Colonic mucosa (tissue), 4 donors: ENCODE results near the gene MFSD2A. TPM values are rescaled to one million over a fixed set of nuclear protein-coding genes. Genes with fewer than 3 reads are reported as not detected.

ENCODE experiments used
- DNase-seq: peaks from one replicate; pipeline ENCODE4 v3.0.0-alpha.2; 2020
- H3K27ac ChIP-seq: fragments of 200-600 bp; one replicate; pipeline ENCODE4 v1.8.0; 2021
- H3K27me3 ChIP-seq: fragments of 200-600 bp; one replicate; pipeline ENCODE4 v1.8.0; 2021
- H3K36me3 ChIP-seq: fragments of 200-600 bp; one replicate; pipeline ENCODE4 v1.8.0; 2021
- H3K4me1 ChIP-seq: fragments of 200-600 bp; one replicate; pipeline ENCODE4 v1.8.0; 2021; ENCODE audit warnings: mild to moderate bottlenecking
- H3K4me3 ChIP-seq: fragments of 200-600 bp; one replicate; pipeline ENCODE4 v1.8.0; 2021
- H3K9ac ChIP-seq, 2 donors: one replicate each; pipeline ENCODE4 v1.7.0; 2013; ENCODE audit warnings: control low read depth in 2 of 2, low read depth in 2 of 2, low read length in 2 of 2
- H3K9me3 ChIP-seq: fragments of 200-600 bp; one replicate; pipeline ENCODE4 v1.8.0; 2021
- CTCF ChIP-seq: fragments of 200-600 bp; IDR thresholded peaks from one replicate; pipeline ENCODE4 v1.8.0; 2022; ENCODE audit warnings: antibody characterized with exemption, mild to moderate bottlenecking
- intact Hi-C: fragments of 100-400 bp; cut with DNase I; formaldehyde crosslinking; loops from one replicate; pipeline ENCODE4 v1.14.1; 2022
- total RNA-seq, 2 donors: library from RNA; stranded (reverse); fragmentation: NEBNext Ultra II Directional in 1 of 2; extraction: Animal tissue kit (Norgen Biotek cat#: 25700) in 1 of 2; gene quantifications; one replicate each; pipeline ENCODE4 v1.2.1, GENCODE V29; 2021
- donor health status: healthy.
- donor health status: DM: no; HTN: no; CAD: no.
- donor health status: DM: no; HTN: no; CAD: no.

Gene MFSD2A
- total RNA-seq, 2 donors from 2014 or later = 15.6 to 27.2 TPM

DNA sequence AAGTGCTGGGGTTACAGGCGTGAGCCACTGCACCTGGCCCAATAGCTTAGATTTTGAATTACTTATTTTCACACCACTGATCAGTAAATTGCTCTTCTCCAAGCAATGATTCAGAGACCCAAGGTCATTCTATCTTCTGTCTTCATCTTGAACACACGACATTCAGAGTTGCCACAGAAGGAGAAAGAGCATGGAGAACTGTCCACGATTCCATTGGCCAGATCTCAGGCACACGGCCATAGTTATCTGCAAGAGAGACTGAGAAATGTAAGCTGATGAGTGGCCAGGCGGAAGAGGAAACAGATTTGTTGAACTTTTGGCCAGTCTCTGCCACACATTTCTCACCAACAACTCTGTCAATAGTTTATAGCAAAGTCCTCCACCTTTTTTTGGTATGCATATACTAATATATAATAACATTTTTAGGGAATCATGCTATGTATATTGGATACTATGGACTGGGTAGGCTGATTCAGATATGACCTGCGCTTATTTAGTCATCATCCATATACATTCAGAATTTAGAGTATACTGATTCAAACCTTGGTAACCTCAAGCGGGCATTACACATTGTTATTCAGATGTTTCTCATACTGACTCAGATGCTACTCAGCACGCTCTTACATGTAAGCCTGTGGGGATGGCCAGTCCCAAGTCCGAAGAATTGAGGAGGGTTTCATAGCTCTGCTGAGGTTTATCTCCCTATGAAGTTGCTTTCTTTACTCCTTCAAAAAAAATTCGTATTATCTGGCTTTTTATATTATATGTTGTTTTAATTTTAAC is 60.1 kb downstream of the MFSD2A start:
- DNase-seq = no peak

DNA sequence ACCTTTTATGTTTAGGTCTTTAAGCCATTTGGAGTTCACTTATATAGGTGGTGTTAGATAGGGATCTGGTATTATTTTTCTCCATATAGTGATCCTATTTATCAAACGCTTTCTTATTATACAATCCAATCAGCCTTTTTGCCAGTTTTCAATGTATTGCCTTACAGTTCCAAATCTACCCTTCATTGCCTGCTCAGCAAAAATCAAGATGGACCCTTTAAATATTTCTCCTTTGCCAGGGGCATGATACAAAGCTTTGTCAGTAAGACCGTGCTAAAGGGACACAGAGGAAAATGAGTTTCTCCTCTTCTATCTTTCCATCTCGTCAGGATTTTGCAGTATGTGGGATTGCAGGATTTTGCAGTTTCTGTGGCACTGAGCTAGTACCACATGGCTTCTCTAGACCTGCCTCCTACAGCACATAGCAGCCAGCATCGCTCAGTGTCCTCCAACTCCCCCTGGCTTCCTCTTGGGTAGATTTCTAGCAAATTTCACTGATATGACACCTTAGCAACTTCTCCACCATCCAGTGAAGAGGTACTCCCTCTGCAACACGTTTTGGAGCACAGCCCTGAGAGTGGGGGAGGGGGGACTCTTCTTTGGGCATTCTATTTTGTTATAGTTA is 63.1 kb downstream of the MFSD2A start:
- no peak for DNase-seq
- TF ChIP-seq CTCF = no peak
- Histone ChIP-seq H3K4me1 (no peaks in the 10 kb centered on the region), H3K9ac (no peak overlapping the region), H3K4me3 (no peak overlapping the region), H3K36me3 (no peaks in the 10 kb centered on the region), H3K9me3 (no peaks in the 10 kb centered on the region), H3K27ac (no peak overlapping the region), H3K27me3 (no peaks in the 10 kb centered on the region)
- intact Hi-C loops = no loop called here

More for the DNA sequence above, 60.1 kb downstream of the MFSD2A start:
- no peaks in the 10 kb centered on the region for H3K9me3 ChIP-seq
- intact Hi-C loops = no loop called here
- H3K27me3 ChIP-seq = no peaks in the 10 kb centered on the region
- H3K4me1 ChIP-seq = no peaks in the 10 kb centered on the region
- no peak overlapping the region for H3K9ac ChIP-seq
- no peak overlapping the region for H3K27ac ChIP-seq
- no peak for TF ChIP-seq CTCF
- H3K4me3 ChIP-seq = no peak overlapping the region
- H3K36me3 ChIP-seq = no peaks in the 10 kb centered on the region

Other genes with a start within 250 kb of the MFSD2A start
- 10 to 100 TPM; 34.7 to 42.6 TPM for gene PPIE, start 216.3 kb upstream of the MFSD2A start, total RNA-seq
- gene OXCT2, start 183.8 kb upstream of the MFSD2A start, total RNA-seq = 1 to 10 TPM in 1 of 2 donors, under 1 TPM in 1; 0.77 to 1.2 TPM
- gene BMP8B, start 166.3 kb upstream of the MFSD2A start, total RNA-seq = 1 to 10 TPM; 4.9 TPM
- 10 to 100 TPM; 15.2 to 18.1 TPM for gene TRIT1, start 71.6 kb upstream of the MFSD2A start, total RNA-seq
- gene MYCL, start 53.2 kb upstream of the MFSD2A start, total RNA-seq = 10 to 100 TPM; 16.4 to 17.0 TPM
- gene CAP1, start 85.6 kb downstream of the MFSD2A start, total RNA-seq = 100 to 1,000 TPM; 500 to 548 TPM
- gene PPT1, start 142.1 kb downstream of the MFSD2A start, total RNA-seq = 10 to 100 TPM; 25.7 to 37.7 TPM
- 10 to 100 TPM; 11.5 to 21.0 TPM for gene RLF, start 206.2 kb downstream of the MFSD2A start, total RNA-seq